Inflammatory macrophage treated with lipopolysaccharide for 1 hour (primary cell): Measurements from ENCODE around the gene IL21R.

Experiments used
- DNase-seq, 2 donors: peaks; one replicate each; pipeline ENCODE4 v3.0.0-alpha.2; 2020 to 2022

The IL21R gene

DNA sequence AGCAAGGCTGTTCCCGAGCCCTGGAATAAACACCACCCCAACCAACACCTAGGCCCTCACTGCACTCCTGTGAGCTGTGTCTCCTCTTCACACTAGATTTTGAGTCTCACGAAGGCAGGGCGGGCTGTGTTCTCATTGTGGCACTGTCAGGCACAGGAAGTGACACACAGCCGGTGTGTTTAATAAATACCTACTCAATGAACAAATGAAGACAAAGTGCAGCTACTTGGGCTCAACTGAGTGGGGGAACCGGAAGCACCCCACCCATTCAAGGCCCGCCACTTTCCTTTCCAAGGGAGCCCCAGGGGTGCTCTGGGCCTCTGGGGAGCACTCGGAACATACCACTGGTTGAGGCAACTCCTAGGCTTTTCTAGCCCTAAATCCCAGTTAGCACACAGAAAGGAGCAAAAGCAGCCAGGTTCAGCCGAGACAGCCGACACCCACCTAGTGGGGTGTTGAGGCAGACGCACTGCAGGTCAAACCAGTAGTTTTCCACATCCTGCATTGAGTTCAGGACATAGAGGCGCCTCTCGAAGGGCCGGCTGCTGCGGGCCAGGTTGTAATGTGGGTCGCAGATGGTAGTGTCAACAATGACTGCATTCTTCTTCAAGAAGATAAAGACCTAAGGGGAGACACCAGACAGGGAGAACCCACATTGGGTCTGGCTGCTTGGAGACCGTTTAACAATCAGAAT, 90.1 kb downstream of the IL21R start:
- DNase-seq = no peak

DNA sequence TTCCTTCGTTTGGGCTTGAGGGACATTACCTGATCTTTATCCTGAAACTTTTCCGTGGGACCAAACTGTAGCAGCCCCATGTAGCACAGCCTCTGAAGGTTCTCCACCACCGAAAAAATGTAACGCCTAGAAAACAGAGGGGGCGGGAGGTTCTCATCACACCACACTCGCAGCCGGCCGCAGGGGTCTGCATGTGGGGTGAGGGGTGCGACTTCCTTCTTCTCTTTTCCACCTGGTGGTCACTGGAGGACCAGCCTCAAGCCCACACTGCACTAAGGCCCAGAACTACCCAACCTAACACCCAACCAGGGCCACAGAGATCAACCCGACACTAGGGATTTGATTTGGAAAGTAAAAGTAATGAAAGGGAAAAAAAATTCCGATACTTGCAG, 90.6 kb downstream of the IL21R start:
- DNase-seq = no peak

DNA sequence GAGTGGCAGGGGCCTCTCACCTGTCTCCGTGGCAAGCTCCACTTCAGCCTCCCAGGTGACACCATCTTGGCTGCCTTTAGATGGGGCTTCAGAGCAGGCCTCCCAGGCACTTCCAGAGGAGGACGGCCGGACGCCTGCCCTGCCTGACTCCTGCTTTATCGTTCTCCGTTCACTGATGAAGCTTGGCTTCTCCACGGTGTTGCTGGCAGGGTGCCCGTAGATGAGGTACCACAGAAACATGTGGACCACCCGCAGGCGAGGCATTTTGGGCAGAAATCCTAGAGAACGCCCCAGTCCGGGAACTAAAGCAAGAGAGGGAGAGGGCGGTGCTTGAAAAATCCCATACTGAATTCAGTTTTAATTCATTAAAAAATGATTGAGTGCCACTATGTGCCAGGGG, 93.2 kb downstream of the IL21R start:
- DNase-seq = no peak

DNA sequence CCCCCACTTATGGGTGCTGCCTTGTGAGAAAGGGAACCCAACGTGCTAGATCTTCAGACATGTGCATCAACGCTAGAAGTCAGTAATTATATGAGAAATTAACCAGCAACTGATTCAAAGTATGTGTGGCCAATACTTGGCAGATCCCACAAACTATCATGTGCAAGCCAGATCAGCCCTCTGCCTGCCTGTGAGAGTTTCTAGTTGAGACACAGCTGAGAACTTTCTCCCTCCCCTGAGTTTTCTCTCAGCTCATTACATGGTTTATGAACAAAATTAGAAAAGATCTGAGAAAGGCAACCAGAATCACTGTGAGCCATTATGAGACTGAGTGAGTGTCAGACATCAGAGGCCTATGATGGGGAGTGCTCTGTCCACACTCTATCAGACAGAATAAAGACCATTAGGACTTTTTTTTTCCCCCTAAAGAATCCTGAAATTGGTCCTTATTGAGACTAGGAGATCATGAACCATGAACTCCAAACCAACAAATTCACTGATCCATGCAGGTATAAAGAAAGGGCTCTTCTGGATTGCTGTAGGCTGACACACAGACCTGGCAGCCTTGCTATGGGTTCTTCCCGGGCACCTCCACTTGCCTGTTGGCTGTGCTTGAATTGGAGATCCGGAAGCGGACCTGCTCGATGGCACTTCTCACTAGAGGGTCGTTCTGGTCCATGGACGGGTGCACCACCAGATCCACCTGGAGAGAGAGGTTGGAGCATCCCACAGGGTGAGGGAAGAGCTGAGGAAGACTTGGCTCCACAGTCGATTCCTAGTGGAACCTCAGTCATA, 96.3 kb downstream of the IL21R start:
- no peak for DNase-seq

DNA sequence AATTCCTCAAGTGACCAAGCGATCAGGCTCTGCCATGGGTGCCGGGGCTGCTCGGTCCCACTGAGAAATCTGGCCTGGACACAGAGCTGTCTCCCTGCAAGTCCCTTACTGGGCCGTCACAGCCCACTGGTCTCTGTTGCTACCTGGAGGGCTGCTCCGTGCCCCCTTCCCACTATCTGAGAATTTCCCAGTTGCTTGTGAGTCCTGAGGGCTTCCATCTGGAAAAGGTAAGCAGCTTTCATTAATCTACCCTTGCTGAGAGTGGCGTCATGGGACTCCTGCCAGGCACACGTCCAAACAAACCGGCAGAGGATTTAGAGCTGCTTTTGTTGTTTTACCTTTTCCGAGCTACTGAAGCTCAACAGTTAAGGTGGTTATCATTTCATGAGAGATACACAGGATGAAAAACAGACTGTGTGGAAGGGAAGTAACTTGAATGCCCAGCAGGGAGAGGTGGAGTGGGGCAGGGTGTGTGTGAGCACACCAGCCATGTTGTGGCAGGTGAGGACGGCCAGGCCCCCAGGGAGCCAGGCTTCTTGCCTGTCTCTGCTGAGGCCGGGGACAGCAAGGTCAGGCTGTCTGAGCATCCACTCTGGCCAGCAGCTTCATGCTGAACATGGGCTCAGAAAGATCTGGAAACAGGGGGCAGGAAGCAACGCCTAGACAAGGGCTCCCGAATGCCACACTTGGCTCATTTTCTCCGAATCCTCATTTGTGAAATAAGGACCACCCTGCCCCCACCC, 97.1 kb downstream of the IL21R start:
- no peak for DNase-seq

DNA sequence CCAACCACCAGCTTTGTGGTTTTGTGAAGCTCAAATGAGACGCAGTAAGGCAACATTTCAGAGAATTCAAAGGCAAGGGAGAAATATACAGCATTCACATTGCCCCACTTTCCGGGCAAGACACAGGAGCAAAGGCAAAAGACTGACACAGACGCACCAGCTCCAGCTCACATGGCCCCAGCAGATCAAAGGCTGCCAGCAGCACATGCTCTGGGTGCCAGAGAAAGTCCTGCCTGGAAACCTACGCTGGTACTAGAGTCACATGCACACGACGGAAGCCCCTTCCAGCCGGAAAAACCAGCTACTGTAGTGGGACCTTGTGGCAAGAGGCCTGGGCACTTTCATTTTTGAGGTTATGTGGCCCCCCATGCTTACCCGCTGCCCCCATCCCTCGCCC, 97.7 kb downstream of the IL21R start:
- DNase-seq = no peak

DNA sequence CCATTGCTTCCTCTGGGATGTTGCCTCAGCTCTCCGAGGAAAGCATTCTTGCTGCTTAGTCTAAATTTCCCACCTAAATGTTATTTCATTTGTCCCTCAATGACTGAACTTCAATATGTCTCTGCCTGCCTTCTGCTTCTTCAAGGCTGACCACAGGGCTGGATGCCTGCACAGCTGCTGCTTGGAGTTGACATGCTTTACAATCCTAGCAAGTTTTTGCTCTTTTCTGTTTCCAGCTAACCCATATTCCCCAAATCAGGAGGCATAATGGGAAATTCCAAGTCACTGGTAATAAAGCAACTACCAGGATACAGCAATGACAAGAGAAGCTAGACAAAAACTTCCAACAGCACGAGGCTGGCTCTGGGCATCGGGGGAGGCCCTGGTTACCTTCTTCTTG, 98.8 kb downstream of the IL21R start:
- no peak for DNase-seq
